GM19035 (cell line): Measurements from ENCODE around the gene ERC2.

Experiments used
- ATAC-seq: cut with Tn5 transposase; IDR thresholded peaks from one replicate; pipeline ENCODE4 v1.9.1; 2021; ENCODE audit not compliant: unreplicated experiment

Gene ERC2

DNA sequence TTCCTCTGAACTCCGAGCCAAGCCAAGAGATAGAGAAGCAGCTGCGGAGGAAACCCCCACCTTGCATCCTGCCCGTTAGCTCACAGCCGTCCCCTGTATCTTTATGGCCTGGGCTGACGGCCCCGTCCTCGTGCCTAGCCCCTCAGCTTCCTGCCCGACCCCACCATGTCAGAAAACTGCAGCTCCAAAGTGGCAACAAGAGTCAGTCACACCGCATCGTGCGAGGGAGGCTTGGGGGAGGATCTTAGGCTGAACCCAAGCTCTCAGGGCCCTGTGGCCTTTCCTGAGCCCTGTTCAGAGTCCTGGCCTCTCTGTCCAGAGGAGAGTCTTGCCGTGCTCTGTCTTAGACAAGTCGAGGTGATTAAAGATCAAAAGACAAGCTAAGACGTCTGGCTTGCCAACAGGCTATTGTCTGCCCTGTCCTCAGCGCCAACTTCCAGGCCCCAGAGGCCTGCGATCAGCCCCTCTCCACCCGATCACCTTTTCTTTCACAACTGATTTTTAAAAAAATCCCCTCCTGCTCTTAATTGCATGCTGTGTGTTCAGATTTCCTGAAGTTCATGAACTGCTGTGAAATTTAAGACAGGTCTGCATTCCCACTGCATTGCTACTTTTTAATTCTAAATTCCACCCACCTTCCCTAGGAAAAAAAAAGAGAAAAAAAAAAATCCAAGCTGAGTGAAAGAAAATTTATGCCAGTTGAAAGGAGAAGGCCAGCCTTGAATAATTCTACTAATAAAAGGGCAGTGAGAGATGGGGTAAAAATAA is 891.5 kb downstream of the ERC2 start:
- no peak for ATAC-seq

DNA sequence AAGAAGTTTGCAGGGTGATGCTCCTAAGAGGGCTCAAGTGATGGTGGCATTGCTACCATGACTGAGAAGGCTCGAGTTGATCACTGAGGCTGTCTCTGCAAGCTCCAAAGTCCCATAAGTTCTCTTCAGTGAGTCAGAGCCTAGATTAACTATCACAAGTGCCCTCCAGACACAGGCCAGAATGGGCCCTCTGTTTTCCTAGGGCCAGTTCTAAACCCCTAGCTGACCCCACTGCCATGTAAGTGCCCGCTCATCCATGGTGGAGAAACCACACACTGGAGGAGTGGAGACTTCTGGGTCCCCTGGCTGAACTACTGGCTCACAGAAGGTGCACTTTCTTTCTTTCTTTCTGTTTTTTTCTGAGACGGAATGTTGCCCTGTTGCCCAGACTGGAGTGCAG is 893.6 kb downstream of the ERC2 start:
- no peak for ATAC-seq

DNA sequence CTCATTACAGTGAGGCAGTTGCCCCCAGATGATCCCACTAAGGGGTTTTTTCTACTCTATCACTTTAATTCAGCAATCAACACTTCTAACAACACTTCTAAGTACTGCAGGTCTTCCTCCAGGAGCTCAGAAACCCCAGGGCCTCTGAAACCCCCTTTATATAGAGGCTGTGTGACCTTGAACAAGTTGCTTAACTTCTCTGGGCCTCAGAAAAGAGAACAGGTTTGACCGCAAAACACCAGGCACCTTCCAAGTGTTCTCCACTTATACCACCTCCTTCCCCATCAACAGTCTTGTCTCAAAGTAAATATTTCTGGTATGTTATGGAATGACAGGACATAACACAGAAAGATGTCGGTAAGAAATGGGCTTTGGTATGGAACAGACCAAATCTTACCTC is 895.5 kb downstream of the ERC2 start:
- ATAC-seq, result no peak

DNA sequence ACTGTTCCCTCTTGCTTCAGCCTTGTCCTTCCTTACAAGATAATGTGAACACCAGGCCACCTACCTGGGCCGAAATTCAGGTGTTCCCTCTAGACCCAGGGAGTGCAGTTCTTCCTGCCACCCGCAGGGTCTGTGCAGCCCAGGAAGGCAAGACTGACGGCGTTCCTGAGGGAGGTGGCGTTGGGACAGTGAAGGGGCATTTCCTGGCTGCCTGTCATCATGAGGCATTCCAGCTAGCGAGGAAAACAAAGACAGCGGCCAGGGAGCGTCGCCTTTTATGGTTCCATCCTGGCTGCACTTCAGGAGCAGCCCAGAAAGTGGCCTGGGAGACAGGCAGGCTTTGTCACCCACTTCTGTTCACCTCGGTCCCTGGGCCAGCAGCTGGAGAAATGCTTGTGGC is 896.4 kb downstream of the ERC2 start:
- no peak for ATAC-seq

DNA sequence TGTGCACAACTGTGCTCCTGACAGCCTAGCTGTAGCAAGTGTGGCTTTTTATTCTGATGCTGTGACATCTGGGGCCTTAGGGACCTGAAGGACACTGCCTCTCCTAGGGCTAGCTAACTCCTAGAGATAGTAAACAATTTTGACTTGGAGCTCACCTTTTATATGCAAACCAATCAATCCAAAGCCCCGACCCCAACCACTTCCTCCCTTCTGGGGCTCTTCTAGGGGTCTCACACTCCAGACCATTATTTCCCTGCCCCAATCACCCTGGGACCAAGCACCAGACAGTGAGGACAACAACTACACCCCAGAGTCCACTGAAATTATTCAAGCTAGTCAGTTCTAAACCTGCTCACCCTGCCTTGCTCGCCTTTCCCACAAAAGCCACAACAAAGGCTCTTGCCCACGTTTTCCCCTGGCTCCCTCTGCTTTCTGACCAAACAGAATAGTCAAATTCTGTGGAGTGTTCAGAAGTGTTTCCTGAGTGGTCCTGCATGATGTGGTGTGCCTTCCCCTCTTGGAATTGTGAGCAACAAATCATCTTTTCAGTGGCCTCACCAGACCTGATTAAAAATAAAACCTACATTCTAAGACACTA is 897.0 kb downstream of the ERC2 start:
- ATAC-seq, result no peak

DNA sequence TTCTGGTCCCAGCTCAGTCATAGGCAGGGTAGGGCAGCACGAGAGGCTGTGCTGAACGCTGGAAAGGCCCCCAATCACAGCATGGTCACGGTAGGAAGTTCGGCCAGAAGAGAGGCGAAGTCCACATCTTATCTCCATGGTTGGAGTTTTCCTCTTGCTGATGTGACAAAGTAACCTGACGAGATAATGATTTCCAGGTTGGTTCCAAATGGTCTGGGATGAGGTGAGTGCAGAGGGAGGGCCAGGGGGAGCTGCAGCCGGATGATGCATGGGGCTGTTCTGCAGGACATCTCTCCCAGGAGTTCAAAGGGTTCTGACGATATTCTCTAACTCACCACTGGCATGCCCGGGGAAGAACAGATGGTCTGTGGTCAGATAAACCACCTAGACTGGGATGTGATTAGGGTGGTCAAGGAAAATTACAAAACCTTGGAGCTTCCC is 898.0 kb downstream of the ERC2 start:
- no peak for ATAC-seq

DNA sequence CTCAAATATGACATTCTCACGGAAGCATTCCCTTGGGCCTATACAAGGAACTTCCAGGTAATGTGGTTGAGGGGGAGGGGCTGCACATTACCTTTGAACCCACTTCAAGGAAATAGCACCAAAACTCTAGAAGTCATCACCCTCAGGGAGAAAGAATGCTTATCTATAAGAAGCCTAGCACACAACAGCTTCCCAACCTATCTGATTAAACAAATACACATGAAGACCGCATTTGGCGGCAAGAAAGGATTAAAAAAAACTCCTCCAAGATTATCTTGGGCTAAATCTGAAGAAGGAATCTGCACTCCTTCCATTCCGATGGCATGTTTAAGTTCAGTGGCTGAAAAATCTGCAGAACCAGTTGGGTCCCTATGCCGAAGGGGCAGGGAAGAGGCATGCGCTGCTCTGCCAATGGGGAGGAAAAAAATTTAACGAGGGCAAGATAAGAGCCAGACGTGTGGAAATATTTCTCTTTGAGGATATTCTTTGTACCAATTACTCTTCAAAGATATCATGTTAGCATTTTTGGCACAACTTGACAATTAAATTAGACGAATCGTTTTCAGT is 899.2 kb downstream of the ERC2 start:
- no peak for ATAC-seq

DNA sequence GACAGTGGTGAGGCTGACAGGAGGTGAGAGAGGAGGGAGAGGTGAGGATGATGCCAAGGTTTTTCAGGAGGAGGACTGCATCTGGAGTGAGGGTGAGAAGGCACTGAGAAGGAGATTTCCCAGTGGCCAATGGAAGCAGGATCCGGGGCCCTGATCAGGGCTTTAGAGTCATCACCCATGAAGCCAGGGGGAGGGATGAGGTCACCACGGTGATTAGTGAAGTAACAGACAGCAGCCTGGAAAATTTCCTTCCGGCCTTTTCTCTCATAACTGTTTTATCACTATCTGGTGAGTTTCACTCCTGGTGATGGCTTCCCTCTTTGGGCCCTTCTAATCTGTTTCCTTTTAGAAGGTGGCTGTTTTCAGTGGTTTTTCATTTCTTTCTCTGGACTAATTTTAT is 900.7 kb downstream of the ERC2 start:
- ATAC-seq, result no peak

DNA sequence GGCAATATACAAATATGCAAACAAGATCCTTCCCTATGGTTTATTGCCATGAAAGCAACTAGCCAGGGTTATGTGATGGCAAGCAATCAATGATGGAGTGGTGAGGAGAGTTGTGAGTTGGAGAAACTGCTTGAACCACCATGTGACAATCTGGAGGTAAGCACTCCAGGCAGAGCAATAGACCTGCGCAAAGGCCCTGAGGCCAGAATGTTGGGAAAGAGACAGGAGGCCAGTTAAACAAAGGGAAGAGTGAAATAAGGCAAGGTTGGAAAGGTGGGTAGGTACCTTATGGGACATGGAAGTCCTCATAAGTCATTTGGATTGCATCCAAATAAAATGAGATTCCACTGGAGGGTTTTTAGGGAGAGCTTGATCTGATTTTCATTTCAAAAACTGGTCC is 901.1 kb downstream of the ERC2 start:
- no peak for ATAC-seq

DNA sequence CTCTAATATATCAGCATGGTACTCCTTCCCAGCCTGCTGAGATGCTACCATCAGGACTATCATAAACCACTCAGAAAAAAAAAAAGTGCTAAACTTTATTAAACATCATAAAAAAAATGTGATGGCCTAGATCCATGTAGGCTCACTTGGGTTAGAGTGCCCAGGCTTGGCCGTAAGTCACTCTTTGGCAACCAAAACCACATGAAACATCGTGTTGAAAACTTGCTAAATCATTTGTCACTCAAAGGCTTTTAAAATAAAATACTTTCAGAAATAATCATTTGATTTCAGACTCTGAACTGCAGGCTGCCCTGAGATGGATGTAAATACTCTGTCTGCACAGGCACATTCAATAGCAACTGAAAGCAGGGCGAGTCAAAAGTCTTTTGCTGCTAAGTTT is 902.7 kb downstream of the ERC2 start:
- no peak for ATAC-seq

DNA sequence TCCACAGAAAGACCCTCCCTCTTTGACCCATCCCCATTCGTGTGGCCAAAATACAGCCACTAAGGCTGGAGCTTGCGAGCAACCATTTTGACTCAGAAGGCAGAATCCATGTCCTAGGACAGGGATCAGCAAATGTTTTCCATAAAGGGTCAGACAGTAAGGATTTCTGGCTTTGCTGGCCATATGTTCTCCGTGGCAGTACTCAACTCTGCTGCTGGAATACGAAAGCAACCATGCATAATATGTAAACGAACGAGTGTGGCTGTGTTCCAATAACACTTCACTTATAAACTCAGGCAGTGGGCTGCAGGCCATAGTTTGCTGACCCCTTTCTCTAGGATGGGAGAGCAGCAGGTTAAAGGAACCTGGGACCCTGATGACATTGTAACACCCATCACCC is 903.5 kb downstream of the ERC2 start:
- ATAC-seq, result no peak

DNA sequence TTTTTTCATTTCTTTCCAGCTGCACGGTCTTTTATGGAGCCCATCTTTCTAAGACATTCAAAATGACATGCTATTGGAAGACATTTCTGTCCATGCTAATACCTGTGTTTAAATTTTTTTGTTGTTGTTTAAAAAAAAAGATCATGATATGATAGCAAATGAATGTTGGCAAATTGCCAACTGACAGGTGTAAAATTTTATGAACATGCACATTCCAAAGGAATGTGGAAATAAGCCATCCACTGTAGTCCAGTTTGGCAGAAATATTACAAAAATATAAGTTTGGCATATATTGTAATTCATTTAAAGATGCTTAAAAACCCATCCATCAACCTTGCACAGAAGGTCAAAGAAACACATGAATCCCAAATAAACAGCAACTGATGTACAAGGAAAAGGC is 905.6 kb downstream of the ERC2 start:
- ATAC-seq, result no peak

DNA sequence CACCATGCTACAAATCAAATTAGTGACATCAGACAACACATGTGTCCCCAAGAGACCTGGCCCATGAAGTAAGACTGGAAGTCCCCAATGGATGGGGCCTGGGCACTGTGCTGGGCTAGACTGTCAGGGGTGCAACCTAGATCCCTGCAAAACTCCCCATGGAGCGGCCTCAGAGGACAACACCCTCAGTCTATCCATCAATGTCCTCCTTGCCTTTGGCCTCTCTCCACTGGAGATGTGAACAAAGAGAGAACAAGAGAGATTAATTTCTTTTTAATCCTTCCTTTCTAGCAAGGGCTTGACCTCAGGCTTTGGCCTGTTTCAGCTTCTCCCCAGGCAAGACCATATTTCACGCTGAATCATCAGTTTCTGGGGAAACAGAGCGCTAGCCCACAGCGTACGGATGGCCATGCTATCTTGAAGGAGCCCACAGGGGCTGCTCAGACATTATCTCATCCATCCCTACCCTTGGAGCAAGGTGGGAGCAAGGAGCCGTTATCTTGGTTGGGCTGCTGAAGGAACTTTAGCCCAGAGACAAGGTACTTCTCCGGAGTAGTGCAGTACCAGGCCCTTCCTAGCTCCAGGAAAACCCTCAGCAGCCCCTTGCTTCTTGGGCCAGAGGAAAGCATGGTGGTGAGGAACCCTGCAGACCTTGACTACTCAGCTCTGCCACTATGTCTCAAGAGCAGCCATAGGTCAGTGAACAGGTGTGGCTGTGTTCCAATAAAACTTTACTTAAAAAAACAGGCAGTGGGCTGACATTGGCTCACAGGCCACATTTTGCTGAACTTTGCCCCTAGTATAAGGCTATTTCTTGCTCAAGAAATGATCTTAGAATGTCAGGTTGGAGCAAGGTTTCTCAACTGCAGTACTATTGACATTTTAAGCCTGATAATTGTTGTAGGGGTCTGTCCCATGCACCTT is 908.5 kb downstream of the ERC2 start:
- ATAC-seq, result no peak

DNA sequence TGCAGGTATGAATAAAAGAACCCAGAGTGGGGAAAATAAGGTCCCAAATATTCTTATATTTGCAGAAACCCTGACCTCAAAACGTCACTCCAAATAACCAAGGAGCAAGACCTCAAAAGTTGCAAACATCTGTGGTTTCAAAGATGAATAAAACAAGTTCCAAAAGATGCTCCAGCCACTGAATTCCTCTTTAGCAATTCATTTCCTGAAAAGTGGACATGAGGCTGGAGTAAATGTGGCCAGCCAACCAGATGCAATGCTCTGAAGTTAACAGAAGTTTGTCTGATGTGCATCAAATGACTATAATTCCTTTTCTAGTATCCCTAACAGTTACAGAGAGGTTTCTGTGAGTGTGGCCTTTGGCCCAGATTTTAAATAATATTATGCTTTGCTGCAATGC is 910.0 kb downstream of the ERC2 start:
- ATAC-seq, result no peak

DNA sequence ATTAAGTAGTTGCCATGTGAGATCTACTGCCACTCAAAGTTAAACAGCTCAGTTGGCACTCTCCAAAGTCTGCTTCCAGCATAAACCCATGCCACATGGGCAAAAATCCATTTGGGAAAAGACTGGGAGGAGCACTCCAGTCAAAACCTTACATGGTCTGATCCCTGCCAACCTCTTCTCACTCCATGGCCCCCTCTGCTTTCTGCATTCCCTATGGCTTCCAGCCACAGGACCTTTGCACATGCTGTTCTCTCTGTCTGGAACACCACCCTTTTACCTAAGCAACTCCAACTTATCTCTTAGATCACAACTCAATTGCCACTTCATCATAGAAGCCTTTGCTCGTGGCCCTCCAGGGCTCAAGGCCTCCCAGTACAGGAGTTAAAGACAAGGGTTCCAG is 910.7 kb downstream of the ERC2 start:
- no peak for ATAC-seq

DNA sequence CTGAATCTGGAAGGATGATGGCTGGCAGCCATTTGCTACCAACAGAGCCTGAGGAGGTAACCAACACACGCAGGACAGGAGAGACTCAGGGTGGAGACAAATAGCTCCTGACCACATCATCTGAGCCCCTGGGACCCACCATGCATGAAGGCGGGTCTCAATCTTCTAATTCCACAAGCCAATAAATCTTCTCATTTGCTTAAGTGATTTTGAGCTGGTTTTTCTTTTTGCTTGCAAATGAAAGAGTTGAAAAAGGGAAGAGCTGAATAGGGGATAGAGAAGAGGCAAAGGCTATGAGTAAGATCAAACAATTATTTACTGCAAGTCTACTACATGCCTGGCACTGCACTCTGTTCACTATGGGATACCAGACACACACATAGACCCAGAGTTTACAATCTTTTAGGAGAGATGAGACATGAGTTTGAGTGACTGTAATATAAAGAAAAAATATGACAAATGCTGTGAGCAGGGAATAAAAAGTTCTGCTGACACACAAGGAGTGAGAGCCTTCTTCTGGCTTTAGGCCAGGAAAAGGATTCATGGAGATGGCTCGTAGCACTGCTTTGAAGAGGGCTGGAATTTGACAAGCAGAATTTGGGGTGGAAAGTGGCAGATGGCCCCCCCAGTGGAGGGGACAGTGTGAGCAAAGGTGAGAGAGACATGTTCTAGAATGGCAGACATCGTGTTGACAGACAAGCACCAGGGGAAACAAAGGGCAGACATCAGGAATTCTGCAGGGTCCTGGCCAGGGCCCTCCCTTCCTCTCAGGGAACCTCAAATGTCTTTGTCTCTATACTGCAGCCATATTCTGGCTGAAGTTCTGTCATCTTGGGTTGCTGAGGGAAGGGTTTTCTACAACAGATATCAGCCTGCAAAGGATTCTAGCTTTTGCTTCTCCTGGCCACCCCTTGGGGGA is 911.4 kb downstream of the ERC2 start:
- no peak for ATAC-seq

DNA sequence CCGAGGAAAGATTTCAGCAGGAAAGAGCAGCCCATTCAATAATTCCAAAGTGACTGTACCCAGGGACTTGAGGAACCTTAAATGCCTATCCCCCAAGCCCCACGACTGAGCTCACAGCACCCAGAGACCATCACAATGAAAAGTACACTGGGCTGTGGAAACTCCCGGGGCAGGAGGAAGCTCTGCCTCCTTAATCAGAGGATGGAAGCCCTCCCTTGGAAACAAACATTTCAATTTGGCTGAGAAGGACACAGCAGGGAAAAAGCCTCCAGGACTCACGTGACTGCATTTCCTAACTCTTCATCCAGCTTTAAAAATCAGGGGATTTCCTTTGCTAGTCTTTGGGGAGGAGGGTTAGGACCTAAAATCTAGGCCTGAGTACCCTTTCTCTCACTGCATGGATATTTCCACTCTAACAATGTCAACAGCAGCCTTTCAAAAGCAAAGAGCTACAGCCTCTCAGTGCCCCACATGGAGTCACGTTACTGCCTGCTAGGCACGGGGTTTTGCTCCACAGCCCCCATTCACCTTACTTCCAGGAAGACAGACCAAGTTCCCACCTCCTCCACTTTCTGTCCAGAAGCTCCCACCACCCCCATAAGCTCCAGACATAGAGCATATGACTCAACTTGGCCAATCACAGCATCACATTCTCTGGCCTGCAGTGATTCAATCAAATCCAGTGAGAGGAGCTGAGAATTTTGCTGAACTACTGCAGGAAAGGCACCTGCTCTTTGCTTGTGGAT is 912.2 kb downstream of the ERC2 start:
- ATAC-seq, result no peak

DNA sequence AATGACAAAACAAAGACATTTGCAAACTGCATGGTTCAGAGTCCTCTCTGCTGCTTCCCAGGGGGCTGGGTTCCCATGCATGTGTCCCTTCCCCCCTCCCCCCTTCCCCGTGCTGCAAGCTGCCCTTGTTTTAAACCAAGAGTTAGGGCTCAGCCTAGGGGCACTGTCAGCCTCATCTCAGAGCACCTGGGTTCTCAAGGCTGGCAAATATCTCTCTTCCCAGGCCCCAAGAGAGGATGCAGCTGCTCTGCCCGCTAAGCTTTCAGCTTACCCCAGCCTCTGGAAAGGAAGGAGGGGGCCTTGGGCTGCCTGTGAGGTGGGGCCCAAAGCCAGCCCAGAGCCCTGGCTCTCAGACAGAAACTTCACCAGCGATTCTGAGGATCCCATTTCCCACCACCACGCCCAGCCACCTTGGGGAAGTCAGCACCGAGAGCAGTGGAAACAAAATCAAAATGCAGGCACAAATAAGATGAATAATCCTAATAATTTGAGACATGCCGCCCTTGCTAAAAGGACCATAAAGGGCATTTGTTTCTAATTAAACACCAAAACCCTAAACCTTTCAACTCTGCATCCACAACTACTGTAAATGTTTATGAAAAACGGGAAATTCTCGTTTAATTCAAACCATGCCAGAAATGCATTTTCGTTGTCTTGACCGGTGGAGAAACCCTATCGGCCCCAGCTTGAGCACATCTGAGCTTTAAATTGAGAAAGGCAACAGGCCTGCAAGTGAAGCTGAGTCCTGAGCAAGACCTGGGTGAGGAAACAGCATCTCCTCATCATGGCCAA is 913.4 kb downstream of the ERC2 start:
- no peak for ATAC-seq

DNA sequence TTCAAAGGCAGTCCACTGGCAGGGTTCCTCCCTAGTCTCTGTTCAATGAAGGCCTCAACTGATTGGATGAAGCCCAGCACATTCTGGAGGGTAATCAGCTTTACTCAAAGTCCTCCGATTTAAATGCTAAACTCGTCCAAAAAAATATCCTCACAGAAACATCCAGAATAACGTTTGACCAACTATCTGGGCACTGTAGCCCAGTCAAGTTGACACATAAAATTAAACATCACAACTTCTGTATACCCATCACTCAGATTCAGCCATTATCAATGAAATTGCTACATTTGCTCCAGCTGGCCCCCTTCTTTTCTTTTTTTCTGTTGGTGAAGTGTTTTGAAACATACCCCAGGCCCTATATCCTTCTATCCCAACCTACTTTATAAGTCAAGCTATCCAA is 916.6 kb downstream of the ERC2 start:
- no peak for ATAC-seq
